IPS-20b (cell line): ENCODE results near the gene B9D1.
A peak's percentile ranks its signal among the peaks of the same experiment; 100 is the strongest.

Experiments used
- H3K27ac ChIP-seq: one replicate; pipeline ENCODE4 v1.5.1; 2013; ENCODE audit warnings: low read length
- H3K27me3 ChIP-seq: 2 replicates; pipeline ENCODE4 v1.6.1; 2013; ENCODE audit warnings: mild to moderate bottlenecking, low read length, inconsistent platforms; ENCODE audit not compliant: insufficient read depth
- H3K36me3 ChIP-seq: 2 replicates; pipeline ENCODE4 v1.6.1; 2013; ENCODE audit warnings: low read depth, mild to moderate bottlenecking, inconsistent platforms, low read length, moderate library complexity; ENCODE audit not compliant: insufficient read depth
- H3K4me1 ChIP-seq: 2 replicates; pipeline ENCODE4 v1.6.1; 2013; ENCODE audit warnings: mild to moderate bottlenecking, control low read depth, inconsistent platforms, low read length, moderate library complexity; ENCODE audit not compliant: insufficient read depth
- H3K4me3 ChIP-seq: 2 replicates; pipeline ENCODE4 v1.5.1; 2013; ENCODE audit warnings: mild to moderate bottlenecking, low read length, inconsistent platforms
- H3K9ac ChIP-seq: 2 replicates; pipeline ENCODE4 v1.6.1; 2013; ENCODE audit warnings: low read depth, mild to moderate bottlenecking, inconsistent platforms, low read length, moderate library complexity
- H3K9me3 ChIP-seq: 2 replicates; pipeline ENCODE4 v1.6.1; 2013; ENCODE audit warnings: mild to moderate bottlenecking, low read depth, low read length, inconsistent platforms; ENCODE audit not compliant: insufficient read depth

Gene B9D1

GRCh38 chr17:19370493-19370960 lies 8.0 kb upstream of the B9D1 start:
- Histone ChIP-seq H3K4me1 (no peaks in the 10 kb centered on the region), H3K4me3 (no peak overlapping the region), H3K9ac (no peak overlapping the region), H3K27ac (no peak overlapping the region), H3K9me3 (no peaks in the 10 kb centered on the region), H3K36me3 (no peaks in the 10 kb centered on the region), H3K27me3 (no peaks in the 10 kb centered on the region)

- Histone ChIP-seq H3K9me3 (no peaks in the 10 kb centered on the region), H3K9ac (no peak overlapping the region), H3K27me3 (no peaks in the 10 kb centered on the region), H3K36me3 (no peaks in the 10 kb centered on the region), H3K4me3 (no peak overlapping the region), H3K27ac (no peak overlapping the region), H3K4me1 (no peaks in the 10 kb centered on the region)
These were observed 7.4 kb upstream of the B9D1 start for GRCh38 chr17:19369846-19370492.

GRCh38 chr17:19369107-19369778 lies 6.7 kb upstream of the B9D1 start:
- no peaks in the 10 kb centered on the region for H3K27me3 ChIP-seq
- H3K9me3 ChIP-seq, result no peaks in the 10 kb centered on the region
- H3K4me3 ChIP-seq, result no peak overlapping the region
- no peaks in the 10 kb centered on the region for H3K4me1 ChIP-seq
- H3K9ac ChIP-seq, result no peak overlapping the region
- H3K36me3 ChIP-seq, result no peaks in the 10 kb centered on the region
- no peak overlapping the region for H3K27ac ChIP-seq

GRCh38 chr17:19368229-19368628 lies 5.7 kb upstream of the B9D1 start:
- no peaks in the 10 kb centered on the region for H3K27me3 ChIP-seq
- H3K27ac ChIP-seq, result no peak overlapping the region
- no peak overlapping the region for H3K9ac ChIP-seq
- H3K9me3 ChIP-seq, result no peaks in the 10 kb centered on the region
- H3K4me3 ChIP-seq, result no peak overlapping the region
- H3K4me1 ChIP-seq, result 0 out of 2 replicates have a peak, but pooled peaks cover 1% of the 10 kb centered on the region
- H3K36me3 ChIP-seq, result no peaks in the 10 kb centered on the region

- no peaks in the 10 kb centered on the region for H3K9me3 ChIP-seq
- no peak overlapping the region for H3K9ac ChIP-seq
- no peaks in the 10 kb centered on the region for H3K36me3 ChIP-seq
- no peak overlapping the region for H3K27ac ChIP-seq
- H3K4me1 ChIP-seq, result 0 out of 2 replicates have a peak, but pooled peaks cover 2% of the 10 kb centered on the region
- no peaks in the 10 kb centered on the region for H3K27me3 ChIP-seq
- H3K4me3 ChIP-seq, result no peak overlapping the region
These were observed 4.1 kb upstream of the B9D1 start for GRCh38 chr17:19366637-19366972.

GRCh38 chr17:19365833-19366636 lies 3.5 kb upstream of the B9D1 start:
- Histone ChIP-seq H3K4me3 (no peak overlapping the region), H3K9ac (no peak overlapping the region), H3K36me3 (no peaks in the 10 kb centered on the region), H3K27me3 (no peaks in the 10 kb centered on the region), H3K4me1 (0 out of 2 replicates have a peak, but pooled peaks cover 2% of the 10 kb centered on the region), H3K9me3 (no peaks in the 10 kb centered on the region), H3K27ac (no peak overlapping the region)

- Histone ChIP-seq H3K36me3 (no peaks in the 10 kb centered on the region), H3K27ac (no peak overlapping the region), H3K4me1 (0 out of 2 replicates have a peak, but pooled peaks cover 2% of the 10 kb centered on the region), H3K9ac (no peak overlapping the region), H3K4me3 (no peak overlapping the region), H3K9me3 (no peaks in the 10 kb centered on the region), H3K27me3 (no peaks in the 10 kb centered on the region)
These were observed 2.9 kb upstream of the B9D1 start for GRCh38 chr17:19365499-19365817.

- no peak overlapping the region for H3K9ac ChIP-seq
- H3K4me1 ChIP-seq, result 0 out of 2 replicates have a peak, but pooled peaks cover 2% of the 10 kb centered on the region
- no peaks in the 10 kb centered on the region for H3K9me3 ChIP-seq
- H3K27me3 ChIP-seq, result no peaks in the 10 kb centered on the region
- H3K27ac ChIP-seq, result no peak overlapping the region
- H3K4me3 ChIP-seq, result no peak overlapping the region
- 0 out of 2 replicates have a peak, but pooled peaks cover 2% of the 10 kb centered on the region for H3K36me3 ChIP-seq
These were observed 2.4 kb upstream of the B9D1 start for GRCh38 chr17:19364699-19365498.

GRCh38 chr17:19363460-19364035 lies 1.0 kb upstream of the B9D1 start:
- no peak overlapping the region; the same call in 1 of the 2 replicates for H3K4me3 ChIP-seq
- H3K27me3 ChIP-seq, result no peaks in the 10 kb centered on the region
- H3K4me1 ChIP-seq, result 0 out of 2 replicates have a peak, but pooled peaks cover 2% of the 10 kb centered on the region
- H3K9me3 ChIP-seq, result no peaks in the 10 kb centered on the region
- no peak overlapping the region for H3K27ac ChIP-seq
- H3K9ac ChIP-seq, result no peak overlapping the region
- H3K36me3 ChIP-seq, result peaks cover 10% of the 10 kb centered on the region; the same call in 1 of the 2 replicates

GRCh38 chr17:19363114-19363438 lies 553 bp upstream of the B9D1 start:
- peak overlapping the region; percentile 84; the same call in 1 of the 2 replicates for H3K4me3 ChIP-seq

GRCh38 chr17:19361944-19362276 lies 613 bp downstream of the B9D1 start:
- H3K9me3 ChIP-seq, result no peaks in the 10 kb centered on the region
- no peaks in the 10 kb centered on the region for H3K27me3 ChIP-seq
- H3K4me1 ChIP-seq, result 0 out of 2 replicates have a peak, but pooled peaks cover 2% of the 10 kb centered on the region
- peaks cover 22% of the 10 kb centered on the region for H3K36me3 ChIP-seq
- no peak overlapping the region for H3K27ac ChIP-seq
- peak overlapping the region; percentile 69; the same call in 1 of the 2 replicates for H3K9ac ChIP-seq
- H3K4me3 ChIP-seq, result peak overlapping the region; percentile 84

More at GRCh38 chr17:19363114-19363438, 553 bp upstream of the B9D1 start:
- Histone ChIP-seq H3K27ac (no peak overlapping the region), H3K36me3 (peaks cover 11% of the 10 kb centered on the region; the same call in 1 of the 2 replicates), H3K4me1 (0 out of 2 replicates have a peak, but pooled peaks cover 2% of the 10 kb centered on the region), H3K27me3 (no peaks in the 10 kb centered on the region), H3K9me3 (no peaks in the 10 kb centered on the region), H3K9ac (no peak overlapping the region)
